HepG2 (cell line): ENCODE data around the gene PEX13. TPM values are rescaled to one million over a fixed set of nuclear protein-coding genes. Genes with fewer than 3 reads are reported as not detected.

Source experiments
- ATAC-seq: fragments of 200-7000 bp; cut with Tn5 transposase; 3 replicates; pipeline ENCODE4 v1.9.1; 2020; ENCODE audit warnings: mild to moderate bottlenecking, moderate library complexity
- BruUV-seq: library from RNA; stranded (reverse); fragments of 400-500 nt; replicated peaks from 2 replicates; lab custom pipeline; 2021; lab: Mats Ljungman, UMichigan
- CTCF ChIA-PET: fragments of 300-600 bp; formaldehyde crosslinking; extraction: SDS; loops from one replicate; lab custom pipeline; 2021; ENCODE audit warnings: low total read pairs, inconsistent platforms, low intra/inter-chr PET ratio; lab: Yijun Ruan, JAX
- POLR2A ChIA-PET: fragments of 350-600 bp; sonication (Branson Sonifier 250); formaldehyde crosslinking; loops from one replicate; lab custom pipeline; 2020; ENCODE audit warnings: antibody characterized with exemption, inconsistent platforms; lab: Yijun Ruan, JAX
- DNase-seq: peaks from one replicate; pipeline ENCODE4 v3.0.0-alpha.2; 2015; ENCODE audit warnings: low spot score
- FAIRE-seq: peaks from 3 replicates; lab custom pipeline; 2011; peaks lifted over from hg19 to GRCh38; lab: Jason Lieb, UNC
- H2AFZ ChIP-seq: one replicate; pipeline ENCODE4 v1.6.1; 2011; ENCODE audit warnings: low read length, inconsistent platforms
- H3K27ac ChIP-seq: fragments of 300-600 bp; 3 replicates; pipeline ENCODE4 v1.8.0; 2011; ENCODE audit warnings: mixed run types, mild to moderate bottlenecking, mixed read lengths, low read length, inconsistent platforms; ENCODE audit not compliant: insufficient read depth; ENCODE audit errors: extremely low read length
- H3K27me3 ChIP-seq, 2 experiments: fragments of 200-600 bp in 1 of 2; 2 replicates in 1 of 2; 3 replicates in 1 of 2; pipeline versions ENCODE4 v1.6.0 to v1.8.0; 2011; ENCODE audit warnings: low read length in 2 of 2, mild to moderate bottlenecking in 2 of 2, moderate library complexity in 2 of 2, inconsistent platforms in 1 of 2; ENCODE audit not compliant: insufficient read depth in 2 of 2, control insufficient read depth in 1 of 2
- H3K36me3 ChIP-seq, 2 experiments: fragments of 200-600 bp in 1 of 2; replicated peaks in 1 of 2; 2 replicates in 1 of 2; 3 replicates in 1 of 2; pipeline versions ENCODE4 v1.5.1 to v1.8.0; 2011; ENCODE audit warnings: low read length in 2 of 2, inconsistent platforms in 1 of 2; ENCODE audit not compliant: insufficient read depth in 2 of 2, control insufficient read depth in 1 of 2
- H3K4me1 ChIP-seq: 2 replicates; pipeline ENCODE4 v1.5.1; 2012; ENCODE audit warnings: low read length, inconsistent platforms; ENCODE audit not compliant: insufficient read depth
- H3K4me2 ChIP-seq: 2 replicates; pipeline ENCODE4 v1.6.0; 2011; ENCODE audit warnings: low read depth, low read length, inconsistent platforms
- H3K4me3 ChIP-seq, 3 experiments: fragments of 200-600 bp in 1 of 3; sonication (generic), shearing (Covaris generic) in 1 of 3; replicated peaks in 1 of 3; 2 replicates each; pipeline ENCODE4 v1.5.1; 2011 to 2016; ENCODE audit warnings: low read length in 3 of 3, inconsistent platforms in 2 of 3, low read depth in 2 of 3, mild to moderate bottlenecking in 2 of 3, control low read depth in 1 of 3, mixed read lengths in 1 of 3; ENCODE audit not compliant: insufficient read depth in 1 of 3
- H3K79me2 ChIP-seq: one replicate; pipeline ENCODE4 v1.6.1; 2011; ENCODE audit warnings: low read length, inconsistent platforms; ENCODE audit not compliant: insufficient read depth
- H3K9ac ChIP-seq: 2 replicates; pipeline ENCODE4 v1.6.0; 2011; ENCODE audit warnings: mild to moderate bottlenecking, low read depth, low read length, inconsistent platforms; ENCODE audit not compliant: insufficient read depth
- H3K9me3 ChIP-seq: 2 replicates; pipeline ENCODE4 v1.5.1; 2012; ENCODE audit warnings: mild to moderate bottlenecking, low read length
- H4K20me1 ChIP-seq: 2 replicates; pipeline ENCODE4 v1.6.0; 2011; ENCODE audit warnings: inconsistent platforms, mild to moderate bottlenecking, low read length, moderate library complexity; ENCODE audit not compliant: insufficient read depth
- AKAP8 ChIP-seq: sonication (generic); formaldehyde crosslinking; IDR thresholded peaks from 2 replicates; pipeline ENCODE4 v1.5.1; 2020; ENCODE audit warnings: mild to moderate bottlenecking, missing genetic modification reagents
- ATF7 ChIP-seq, 2 experiments: fragments of 450-650 bp in 1 of 2; sonication (generic) in 1 of 2; formaldehyde crosslinking in 1 of 2; IDR thresholded peaks; 2 replicates each; pipeline versions ENCODE4 v1.4.0 to v1.6.1; 2016 to 2020; ENCODE audit warnings: antibody characterized with exemption in 1 of 2, mild to moderate bottlenecking in 1 of 2, missing genetic modification reagents in 1 of 2
- DPF2 ChIP-seq: sonication (generic); formaldehyde crosslinking; IDR thresholded peaks from 2 replicates; pipeline ENCODE4 v1.4.0; 2020; ENCODE audit warnings: mild to moderate bottlenecking, low read depth, missing genetic modification reagents, borderline replicate concordance
- FOXO1 ChIP-seq: sonication (generic); formaldehyde crosslinking; IDR thresholded peaks from 2 replicates; pipeline ENCODE4 v1.4.0; 2020; ENCODE audit warnings: missing genetic modification reagents
- MTF1 ChIP-seq: sonication (generic); formaldehyde crosslinking; IDR thresholded peaks from 2 replicates; pipeline ENCODE4 v1.5.0; 2020; ENCODE audit warnings: missing genetic modification reagents
- MYPOP ChIP-seq: sonication (generic); formaldehyde crosslinking; IDR thresholded peaks from 2 replicates; pipeline ENCODE4 v1.8.1; 2023; ENCODE audit warnings: mild to moderate bottlenecking, moderate library complexity, missing genetic modification reagents
- REXO4 ChIP-seq: sonication (generic); formaldehyde crosslinking; IDR thresholded peaks from 2 replicates; pipeline ENCODE4 v1.8.0; 2022; ENCODE audit warnings: missing genetic modification reagents, mild to moderate bottlenecking, borderline replicate concordance
- TCF7 ChIP-seq: sonication (generic); IDR thresholded peaks from 2 replicates; pipeline ENCODE4 v1.6.1; 2016; ENCODE audit warnings: antibody characterized with exemption, low read depth
- ZNF121 ChIP-seq: sonication (generic); formaldehyde crosslinking; IDR thresholded peaks from 2 replicates; pipeline ENCODE4 v1.5.0; 2020; ENCODE audit warnings: mild to moderate bottlenecking, missing genetic modification reagents
- WGBS: methylation state at CpG from one replicate; pipeline ENCODE4 v1.1.6; 2017; ENCODE audit warnings: low lambda C conversion rate; 5-methylcytosine and 5-hydroxymethylcytosine counted together
- in situ Hi-C: cut with HindIII; loops from 2 replicates; pipeline ENCODE4 v1.10.0; 2017; ENCODE audit warnings: low pct_unique_long_range_greater_than_20kb; ENCODE audit not compliant: extremely low pct_ligation_motif_present
- intact Hi-C: fragments of 100-400 bp; cut with micrococcal nuclease; formaldehyde crosslinking; loops from one replicate; pipeline ENCODE4 v1.10.0; 2022; ENCODE audit not compliant: unreplicated experiment
- polyA plus RNA-seq, 8 experiments: library from polyadenylated mRNA; depleted of rRNA in 3 of 8; stranded (reverse) in 7 of 8; unstranded in 1 of 8; fragments of >200 nt; fragmentation: Illumina TruSeq in 4 of 8; extraction: Trizol in 4 of 8; gene quantifications; 2 replicates each; pipeline versions ENCODE4 v1.2.1 to v1.2.3, GENCODE V29; 2011 to 2016; ENCODE audit warnings: low read depth in 4 of 8, missing spikeins in 1 of 8, mixed read lengths in 1 of 8; ENCODE audit not compliant: insufficient read depth in 1 of 8
- small RNA-seq, 3 experiments: library from RNA; depleted of rRNA; stranded (forward); fragments of <200 nt; gene quantifications; one replicate each; pipeline ENCODE3, GENCODE V24; 2012; ENCODE audit warnings: low read depth in 2 of 3, low replicate concordance in 1 of 3; ENCODE audit not compliant: insufficient read length in 3 of 3, insufficient read depth in 2 of 3
- total RNA-seq, 5 experiments: library from RNA; depleted of rRNA; stranded (reverse); fragments of >200 nt; fragmentation: Illumina TruSeq; extraction: Trizol; gene quantifications; 2 replicates each; pipeline ENCODE4 v1.2.3, GENCODE V29; 2016; ENCODE audit warnings: low read depth in 1 of 5

Gene PEX13
- total and polyA plus RNA-seq, 2 of the 13 experiments (the other 11 are each of a cell fraction or from before 2014, with no cell fraction given): 47.9 to 75.9 TPM

GRCh38 chr2:61096438-61096837, 78.9 kb downstream of the PEX13 start:
- H3K36me3 ChIP-seq: no peaks in the 10 kb centered on the region
- no peak overlapping the region for H2AFZ ChIP-seq
- H3K4me1 ChIP-seq: no peaks in the 10 kb centered on the region
- BruUV-seq: no TSS peak
- DNase-seq (no peak), ATAC-seq (no peak), FAIRE-seq (no peak)
- no peaks in the 10 kb centered on the region for H3K9me3 ChIP-seq
- intact Hi-C loops (no loop called here), in situ Hi-C loops (no loop called here)
- H3K79me2 ChIP-seq: no peaks in the 10 kb centered on the region
- CTCF ChIA-PET: no interaction called here
- no peak overlapping the region for H3K9ac ChIP-seq
- H4K20me1 ChIP-seq: no peaks in the 10 kb centered on the region
- H3K4me3 ChIP-seq: no peak overlapping the region
- POLR2A ChIA-PET: no interaction called here
- H3K27ac ChIP-seq: no peak overlapping the region
- TF ChIP-seq TCF7 (no peak), AKAP8 (CRISPR knock-in tag) (no peak), FOXO1 (CRISPR knock-in tag) (no peak), MYPOP (CRISPR knock-in tag) (no peak), MTF1 (no peak), REXO4 (CRISPR knock-in tag) (no peak), ZNF121 (CRISPR knock-in tag) (peak; percentile 89)
- WGBS: 95% methylated on average over 3 of the region's 3 CpGs
- no peak overlapping the region for H3K4me2 ChIP-seq
- H3K27me3 ChIP-seq: no peaks in the 10 kb centered on the region

GRCh38 chr2:61100801-61101200, 83.3 kb downstream of the PEX13 start:
- in situ Hi-C loops: no loop called here
- ChIA-PET CTCF (no interaction called here), POLR2A (no interaction called here)
- FAIRE-seq (no peak), ATAC-seq (no peak), DNase-seq (no peak)
- Histone ChIP-seq H3K4me1 (no peaks in the 10 kb centered on the region), H3K9ac (no peak overlapping the region), H3K79me2 (no peaks in the 10 kb centered on the region), H3K27ac (no peak overlapping the region), H4K20me1 (no peaks in the 10 kb centered on the region), H3K4me2 (no peak overlapping the region), H3K9me3 (no peaks in the 10 kb centered on the region), H3K27me3 (no peaks in the 10 kb centered on the region), H3K36me3 (peaks cover under 1 to 17% of the 10 kb centered on the region in 2 experiments; a peak in 3 of 5 replicates), H2AFZ (no peak overlapping the region), H3K4me3 (no peak overlapping the region)
- TF ChIP-seq ATF7 (IDR thresholded peaks at IDR 0.05) (0 out of 2 replicates have a peak, but pooled peaks have one; percentile 21), ATF7 (CRISPR knock-in tag; IDR thresholded peaks at IDR 0.05) (no peak), DPF2 (no peak)
- WGBS: 98% methylated on average over 4 of the region's 4 CpGs
- no TSS peak for BruUV-seq
- intact Hi-C loops: no loop called here

Small RNA genes lying within 50 kb of the gene (small RNA-seq; reads per million reads assigned to genes)
- gene RNA5SP95: 0 reads per million in 3 experiments

Other genes with a start within 250 kb of the PEX13 start
- 7.0 and 9.7 TPM in 2 replicates for gene REL, start 136.1 kb upstream of the PEX13 start, total RNA-seq (2016; rRNA removed; fragmentation: Illumina TruSeq; extraction: Trizol)
- 3.0 and 3.7 TPM in 2 replicates for gene REL, start 136.1 kb upstream of the PEX13 start, polyA plus RNA-seq (2011; rRNA removed)
- 44.3 and 52.8 TPM in 2 replicates for gene PUS10, start 535 bp downstream of the PEX13 start, total RNA-seq (2016; rRNA removed; fragmentation: Illumina TruSeq; extraction: Trizol)
- 33.1 and 41.4 TPM in 2 replicates for gene PUS10, start 535 bp downstream of the PEX13 start, polyA plus RNA-seq (2011; rRNA removed)
- 20.9 and 22.9 TPM in 2 replicates for gene SANBR, start 48.2 kb downstream of the PEX13 start, total RNA-seq (2016; rRNA removed; fragmentation: Illumina TruSeq; extraction: Trizol)
- 9.6 and 9.8 TPM in 2 replicates for gene SANBR, start 48.2 kb downstream of the PEX13 start, polyA plus RNA-seq (2011; rRNA removed)
- gene C2orf74, start 144.5 kb downstream of the PEX13 start, total RNA-seq (2016; rRNA removed; fragmentation: Illumina TruSeq; extraction: Trizol): 13.8 and 21.6 TPM in 2 replicates
- 10.6 and 11.9 TPM in 2 replicates for gene C2orf74, start 144.5 kb downstream of the PEX13 start, polyA plus RNA-seq (2011; rRNA removed)